Measurements from ENCODE around the gene DCBLD1.
A peak's percentile ranks its signal among the peaks of the same experiment; 100 is the strongest.

Gene DCBLD1

DNA sequence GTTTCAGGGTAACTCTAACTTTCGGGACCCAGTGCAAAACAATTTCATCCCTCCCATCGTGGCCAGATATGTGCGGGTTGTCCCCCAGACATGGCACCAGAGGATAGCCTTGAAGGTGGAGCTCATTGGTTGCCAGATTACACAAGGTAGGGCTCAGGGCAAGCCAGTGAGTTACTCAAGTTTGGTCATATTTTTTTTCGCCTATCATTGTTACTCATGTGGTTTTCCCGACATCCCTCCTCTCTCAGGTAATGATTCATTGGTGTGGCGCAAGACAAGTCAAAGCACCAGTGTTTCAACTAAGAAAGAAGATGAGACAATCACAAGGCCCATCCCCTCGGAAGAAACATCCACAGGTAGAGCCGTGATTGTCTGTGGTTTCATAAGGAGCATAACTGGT is 58.2 kb downstream of the DCBLD1 start:
- H3K4me3 ChIP-seq (ENCODE audit: low read depth, low read length): no peak overlapping the region
- H3K4ac ChIP-seq (ENCODE audit: low read depth, low read length): no peak overlapping the region
- peak; percentile 30 to 50 for DNase-seq
- H4K91ac ChIP-seq (ENCODE audit: low read depth, low read length): no peak overlapping the region
- H2BK120ac ChIP-seq (ENCODE audit: insufficient read depth, low read length, poor library complexity): no peak overlapping the region
- H2BK5ac ChIP-seq (ENCODE audit: low read depth, low read length, poor library complexity): no peak overlapping the region
- H3K9ac ChIP-seq (ENCODE audit: low read length): no peak overlapping the region
- peaks cover 12% of the 10 kb centered on the region for H3K79me1 ChIP-seq (ENCODE audit: low read length)
- no peak overlapping the region for H3K18ac ChIP-seq (ENCODE audit: low read length)
- no peak overlapping the region for H2BK12ac ChIP-seq (ENCODE audit: low read length)
- H3K36me3 ChIP-seq (ENCODE audit: control insufficient read depth in 1 of 2, insufficient read depth in 2 of 2, low read length in 2 of 2): peaks cover 10 to 12% of the 10 kb centered on the region in 2 experiments
- H3K9me3 ChIP-seq (ENCODE audit: insufficient read depth, low read depth, low read length): peaks cover 1% of the 10 kb centered on the region
- peaks cover 2% of the 10 kb centered on the region for H3K79me2 ChIP-seq (ENCODE audit: control insufficient read depth, insufficient read depth, low read length, poor library complexity)
- H4K8ac ChIP-seq (ENCODE audit: low read depth, low read length): no peak overlapping the region
- H3K27ac ChIP-seq (ENCODE audit: low read depth, low read length): no peak overlapping the region
- H3K14ac ChIP-seq (ENCODE audit: low read length): no peak overlapping the region
- H2AFZ ChIP-seq (ENCODE audit: insufficient read depth, low read length, poor library complexity): no peak overlapping the region
- no peak overlapping the region for H4K12ac ChIP-seq (ENCODE audit: low read depth, low read length)
- H2AK5ac ChIP-seq (ENCODE audit: low read length): no peak overlapping the region
- no peaks in the 10 kb centered on the region for H3K27me3 ChIP-seq (ENCODE audit: insufficient read depth, low read length)
- no CpG with 5 or more reads among the region's 8 CpGs for WGBS (ENCODE audit: extremely low coverage, insufficient coverage, insufficient read length)
- no peak overlapping the region for H3K4me2 ChIP-seq (ENCODE audit: low read length)
- no peak overlapping the region for H3K23ac ChIP-seq (ENCODE audit: low read length)
- peaks cover 5 to 13% of the 10 kb centered on the region in 2 experiments for H3K4me1 ChIP-seq (ENCODE audit: control insufficient read depth in 1 of 2, insufficient read depth in 2 of 2, low read length in 2 of 2)

DNA sequence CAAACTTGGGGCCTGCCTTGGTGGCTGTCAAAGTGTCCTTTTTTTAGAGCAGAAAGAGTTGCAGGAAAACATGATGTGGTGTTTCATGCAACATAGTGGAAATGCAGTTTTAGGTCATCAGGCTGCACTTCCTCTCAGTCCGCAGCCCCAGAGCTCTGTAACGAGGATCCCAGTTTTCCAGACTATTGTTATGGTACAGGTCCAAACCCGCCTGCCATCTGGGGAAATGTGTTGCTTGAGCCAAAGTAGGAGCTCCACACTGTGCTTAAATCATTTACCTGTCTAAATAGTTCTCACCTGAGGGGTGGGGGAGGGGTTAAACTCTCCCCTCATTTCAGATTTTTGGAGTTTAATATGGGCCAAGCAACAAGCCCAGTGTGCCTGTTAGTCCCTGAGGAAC is 60.0 kb downstream of the DCBLD1 start:
- no peak overlapping the region for H2BK5ac ChIP-seq (ENCODE audit: low read depth, low read length, poor library complexity)
- no peak overlapping the region for H3K4me2 ChIP-seq (ENCODE audit: low read length)
- H3K9me3 ChIP-seq (ENCODE audit: insufficient read depth, low read depth, low read length): peaks cover 1% of the 10 kb centered on the region
- no peak overlapping the region for H3K18ac ChIP-seq (ENCODE audit: low read length)
- H3K4ac ChIP-seq (ENCODE audit: low read depth, low read length): no peak overlapping the region
- peak overlapping the region; percentile 19 for H3K14ac ChIP-seq (ENCODE audit: low read length)
- no peak overlapping the region for H3K4me3 ChIP-seq (ENCODE audit: low read depth, low read length)
- peak overlapping the region; percentile 2 for H2BK120ac ChIP-seq (ENCODE audit: insufficient read depth, low read length, poor library complexity)
- H4K8ac ChIP-seq (ENCODE audit: low read depth, low read length): no peak overlapping the region
- H2BK12ac ChIP-seq (ENCODE audit: low read length): peak overlapping the region; percentile 30
- H3K27me3 ChIP-seq (ENCODE audit: insufficient read depth, low read length): no peaks in the 10 kb centered on the region
- peaks cover 15 to 20% of the 10 kb centered on the region in 2 experiments for H3K36me3 ChIP-seq (ENCODE audit: control insufficient read depth in 1 of 2, insufficient read depth in 2 of 2, low read length in 2 of 2)
- peaks cover 13% of the 10 kb centered on the region for H3K79me1 ChIP-seq (ENCODE audit: low read length)
- no peak overlapping the region for H3K23ac ChIP-seq (ENCODE audit: low read length)
- H4K12ac ChIP-seq (ENCODE audit: low read depth, low read length): no peak overlapping the region
- H2AFZ ChIP-seq (ENCODE audit: insufficient read depth, low read length, poor library complexity): no peak overlapping the region
- DNase-seq: no peak
- peak overlapping the region; percentile 41 for H4K91ac ChIP-seq (ENCODE audit: low read depth, low read length)
- H3K27ac ChIP-seq (ENCODE audit: low read depth, low read length): no peak overlapping the region
- peaks cover 11 to 12% of the 10 kb centered on the region in 2 experiments for H3K4me1 ChIP-seq (ENCODE audit: control insufficient read depth in 1 of 2, insufficient read depth in 2 of 2, low read length in 2 of 2)
- WGBS (ENCODE audit: extremely low coverage, insufficient coverage, insufficient read length): no CpG with 5 or more reads among the region's 3 CpGs
- H3K9ac ChIP-seq (ENCODE audit: low read length): no peak overlapping the region
- H2AK5ac ChIP-seq (ENCODE audit: low read length): no peak overlapping the region
- peaks cover 2% of the 10 kb centered on the region for H3K79me2 ChIP-seq (ENCODE audit: control insufficient read depth, insufficient read depth, low read length, poor library complexity)

DNA sequence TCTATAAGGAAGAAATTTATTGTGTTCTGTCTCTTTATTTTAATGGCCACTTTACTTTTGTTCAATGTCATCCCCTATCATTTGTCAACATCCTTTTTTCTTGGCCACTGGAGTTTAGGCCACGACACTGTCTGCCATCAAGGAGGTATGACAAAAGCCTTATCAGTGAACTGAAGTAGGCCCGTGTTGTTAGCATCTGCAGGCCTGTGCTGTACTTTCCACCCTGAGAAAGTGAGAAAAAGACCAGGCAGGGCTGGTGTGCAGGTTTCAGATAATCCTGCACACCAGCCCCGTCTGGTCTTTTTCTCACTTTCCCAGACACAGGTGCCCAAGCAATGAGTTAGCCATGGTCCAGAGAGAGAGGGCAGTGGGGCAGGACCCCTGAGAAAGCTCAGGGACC is 62.2 kb downstream of the DCBLD1 start:
- Histone ChIP-seq H4K12ac (ENCODE audit: low read depth, low read length) (no peak overlapping the region), H3K4me3 (ENCODE audit: low read depth, low read length) (no peak overlapping the region), H3K14ac (ENCODE audit: low read length) (no peak overlapping the region), H2AFZ (ENCODE audit: insufficient read depth, low read length, poor library complexity) (no peak overlapping the region), H2AK5ac (ENCODE audit: low read length) (no peak overlapping the region), H3K4me1 (ENCODE audit: control insufficient read depth in 1 of 2, insufficient read depth in 2 of 2, low read length in 2 of 2) (peaks cover 23 to 27% of the 10 kb centered on the region in 2 experiments), H3K9ac (ENCODE audit: low read length) (no peak overlapping the region), H3K4me2 (ENCODE audit: low read length) (no peak overlapping the region), H3K27me3 (ENCODE audit: insufficient read depth, low read length) (no peaks in the 10 kb centered on the region), H4K8ac (ENCODE audit: low read depth, low read length) (no peak overlapping the region), H3K27ac (ENCODE audit: low read depth, low read length) (peak overlapping the region; percentile 72), H3K79me1 (ENCODE audit: low read length) (peaks cover 26% of the 10 kb centered on the region), H2BK5ac (ENCODE audit: low read depth, low read length, poor library complexity) (peak overlapping the region; percentile 1), H3K9me3 (ENCODE audit: insufficient read depth, low read depth, low read length) (peaks cover 1% of the 10 kb centered on the region), H3K4ac (ENCODE audit: low read depth, low read length) (no peak overlapping the region), H3K23ac (ENCODE audit: low read length) (no peak overlapping the region), H3K36me3 (ENCODE audit: control insufficient read depth in 1 of 2, insufficient read depth in 2 of 2, low read length in 2 of 2) (peaks cover 17 to 22% of the 10 kb centered on the region in 2 experiments), H3K79me2 (ENCODE audit: control insufficient read depth, insufficient read depth, low read length, poor library complexity) (peaks cover 3% of the 10 kb centered on the region), H3K18ac (ENCODE audit: low read length) (no peak overlapping the region), H4K91ac (ENCODE audit: low read depth, low read length) (no peak overlapping the region), H2BK120ac (ENCODE audit: insufficient read depth, low read length, poor library complexity) (no peak overlapping the region), H2BK12ac (ENCODE audit: low read length) (no peak overlapping the region)
- no peak for DNase-seq
- WGBS (ENCODE audit: extremely low coverage, insufficient coverage, insufficient read length): no CpG with 5 or more reads among the region's 3 CpGs

DNA sequence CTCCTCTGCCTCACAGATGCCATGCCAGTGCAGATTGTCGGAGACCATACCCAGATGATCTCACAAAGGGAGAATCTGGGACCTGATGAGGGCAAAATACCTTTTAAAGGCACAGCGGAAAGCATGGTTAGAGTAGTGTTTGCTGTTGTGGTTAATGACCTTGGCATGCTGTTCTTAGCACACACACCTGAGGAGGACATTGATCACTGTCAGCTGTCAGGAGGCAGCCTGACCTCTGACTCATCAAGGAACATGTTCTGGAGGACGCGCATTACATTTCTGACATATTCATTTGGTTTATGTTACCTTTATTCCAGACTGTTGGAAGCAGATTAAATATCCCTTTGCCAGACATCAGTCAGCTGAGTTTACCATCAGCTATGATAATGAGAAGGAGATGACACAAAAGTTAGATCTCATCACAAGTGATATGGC is 62.7 kb downstream of the DCBLD1 start:
- Histone ChIP-seq H2BK120ac (ENCODE audit: insufficient read depth, low read length, poor library complexity) (no peak overlapping the region), H3K23ac (ENCODE audit: low read length) (no peak overlapping the region), H3K9me3 (ENCODE audit: insufficient read depth, low read depth, low read length) (peaks cover 1% of the 10 kb centered on the region), H4K12ac (ENCODE audit: low read depth, low read length) (no peak overlapping the region), H3K36me3 (ENCODE audit: control insufficient read depth in 1 of 2, insufficient read depth in 2 of 2, low read length in 2 of 2) (peaks cover 17 to 22% of the 10 kb centered on the region in 2 experiments), H3K27ac (ENCODE audit: low read depth, low read length) (peak overlapping the region; percentile 72), H3K14ac (ENCODE audit: low read length) (no peak overlapping the region), H4K8ac (ENCODE audit: low read depth, low read length) (no peak overlapping the region), H3K4me3 (ENCODE audit: low read depth, low read length) (no peak overlapping the region), H2BK5ac (ENCODE audit: low read depth, low read length, poor library complexity) (peak overlapping the region; percentile 1), H3K79me1 (ENCODE audit: low read length) (peaks cover 27% of the 10 kb centered on the region), H2AFZ (ENCODE audit: insufficient read depth, low read length, poor library complexity) (no peak overlapping the region), H2BK12ac (ENCODE audit: low read length) (no peak overlapping the region), H3K4me1 (ENCODE audit: control insufficient read depth in 1 of 2, insufficient read depth in 2 of 2, low read length in 2 of 2) (peaks cover 24 to 28% of the 10 kb centered on the region in 2 experiments), H3K4me2 (ENCODE audit: low read length) (no peak overlapping the region), H3K79me2 (ENCODE audit: control insufficient read depth, insufficient read depth, low read length, poor library complexity) (peaks cover 4% of the 10 kb centered on the region), H3K27me3 (ENCODE audit: insufficient read depth, low read length) (no peaks in the 10 kb centered on the region), H2AK5ac (ENCODE audit: low read length) (no peak overlapping the region), H3K9ac (ENCODE audit: low read length) (no peak overlapping the region), H3K18ac (ENCODE audit: low read length) (no peak overlapping the region), H3K4ac (ENCODE audit: low read depth, low read length) (no peak overlapping the region), H4K91ac (ENCODE audit: low read depth, low read length) (no peak overlapping the region)
- peak; percentile 74 to 89 for DNase-seq
- no CpG with 5 or more reads among the region's 4 CpGs for WGBS (ENCODE audit: extremely low coverage, insufficient coverage, insufficient read length)
